ENCODE measurements around the gene CHURC1. TPM values are rescaled to one million over a fixed set of nuclear protein-coding genes. Genes with fewer than 3 reads are reported as not detected.

The CHURC1 gene
- total RNA-seq, 1 donor from 2014 or later = 48.9 TPM

- no peak for DNase-seq (ENCODE audit: low read depth, low spot score)
Observed at GRCh38 chr14:64938972-64939816, 24.9 kb downstream of the CHURC1 start.

GRCh38 chr14:64939817-64940190 lies 25.5 kb downstream of the CHURC1 start:
- DNase-seq (ENCODE audit: low read depth, low spot score) = no peak

GRCh38 chr14:64940336-64940910 lies 26.2 kb downstream of the CHURC1 start:
- DNase-seq (ENCODE audit: low read depth, low spot score) = no peak

GRCh38 chr14:64942531-64943111 lies 28.4 kb downstream of the CHURC1 start, which contains the start of gene GPX2:
Gene GPX2 (minus strand): TSS chr14:64942745. CDS start chr14:64942726, 19 bp downstream.
- DNase-seq (ENCODE audit: low read depth, low spot score) = no peak

GRCh38 chr14:64943556-64943955 lies 29.3 kb downstream of the CHURC1 start:
- no peak for DNase-seq (ENCODE audit: low read depth, low spot score)

- DNase-seq (ENCODE audit: low read depth, low spot score) = no peak
Observed at GRCh38 chr14:64944041-64944440, 29.8 kb downstream of the CHURC1 start.

GRCh38 chr14:64944861-64945260 lies 30.6 kb downstream of the CHURC1 start:
- DNase-seq (ENCODE audit: low read depth, low spot score) = no peak

- DNase-seq (ENCODE audit: low read depth, low spot score) = no peak
Observed at GRCh38 chr14:64945431-64946178, 31.4 kb downstream of the CHURC1 start.

GRCh38 chr14:64946310-64947045 lies 32.2 kb downstream of the CHURC1 start:
- no peak for DNase-seq (ENCODE audit: low read depth, low spot score)

- DNase-seq (ENCODE audit: low read depth, low spot score) = no peak
Observed at GRCh38 chr14:64947710-64948611, 33.7 kb downstream of the CHURC1 start.

- DNase-seq (ENCODE audit: low read depth, low spot score) = no peak
Observed at GRCh38 chr14:64948612-64949210, 34.5 kb downstream of the CHURC1 start.

- DNase-seq (ENCODE audit: low read depth, low spot score) = no peak
Observed at GRCh38 chr14:64950889-64951288, 36.6 kb downstream of the CHURC1 start.

- DNase-seq (ENCODE audit: low read depth, low spot score) = no peak
Observed at GRCh38 chr14:64951291-64951690, 37.0 kb downstream of the CHURC1 start.

- DNase-seq (ENCODE audit: low read depth, low spot score) = no peak
Observed at GRCh38 chr14:64951724-64952123, 37.5 kb downstream of the CHURC1 start.

GRCh38 chr14:64952598-64953309 lies 38.5 kb downstream of the CHURC1 start:
- no peak for DNase-seq (ENCODE audit: low read depth, low spot score)

- no peak for DNase-seq (ENCODE audit: low read depth, low spot score)
Observed at GRCh38 chr14:64953310-64953654, 39.0 kb downstream of the CHURC1 start.

GRCh38 chr14:64953661-64954060 lies 39.4 kb downstream of the CHURC1 start:
- no peak for DNase-seq (ENCODE audit: low read depth, low spot score)

- no peak for DNase-seq (ENCODE audit: low read depth, low spot score)
Observed at GRCh38 chr14:64954491-64955240, 40.4 kb downstream of the CHURC1 start.
